ENCODE results near the gene WDR5. TPM values are rescaled to one million over a fixed set of nuclear protein-coding genes. Genes with fewer than 3 reads are reported as not detected.
A peak's percentile ranks its signal among the peaks of the same experiment; 100 is the strongest.

The WDR5 gene
- total RNA-seq, 1 experiment from 2014 or later: 44.4 TPM

GRCh38 chr9:134206311-134207300, 70.7 kb downstream of the WDR5 start:
- DNase-seq (ENCODE audit: low read depth): no peak

GRCh38 chr9:134208310-134208841, 72.5 kb downstream of the WDR5 start:
- no peak for DNase-seq (ENCODE audit: low read depth)

- no peak for DNase-seq (ENCODE audit: low read depth)
Observed at GRCh38 chr9:134208981-134209725, 73.3 kb downstream of the WDR5 start.

Small RNA genes within 50 kb of the gene (small RNA-seq; reads per million reads assigned to genes)
- 1.1 reads per million, percentile 75 among the genes with 10 or more reads in this experiment for gene RNU6ATAC

Other genes starting within 250 kb of the WDR5 start
- 9.8 and 12.5 TPM in 2 replicates for gene VAV2, start 143.8 kb upstream of the WDR5 start, total RNA-seq (2014; rRNA removed; shearing (Covaris generic))
- gene BRD3OS, start 110.6 kb upstream of the WDR5 start, total RNA-seq (2014; rRNA removed; shearing (Covaris generic)): 21.2 and 28.4 TPM in 2 replicates
- 4.6 and 10.1 TPM in 2 replicates for gene BRD3, start 68.1 kb upstream of the WDR5 start, total RNA-seq (2014; rRNA removed; shearing (Covaris generic))
- gene RNU6ATAC, start 28.5 kb downstream of the WDR5 start, total RNA-seq (2014; rRNA removed; shearing (Covaris generic)): not detected in 2 replicates
- gene RXRA, start 190.4 kb downstream of the WDR5 start, total RNA-seq (2014; rRNA removed; shearing (Covaris generic)): 15.5 and 19.1 TPM in 2 replicates

All from HT1080 (cell line).